SK-N-DZ (cell line): ENCODE results near the gene TRMT10A.
"Not testable (repeated sequence)": the region's sequence is repeated elsewhere in the genome, so short reads cannot be mapped to it uniquely, and the experiment has no call there.

Source experiments
- DNase-seq: peaks from one replicate; pipeline ENCODE4 v3.0.0-alpha.2; 2015; ENCODE audit warnings: low spot score

TRMT10A gene

GRCh38 chr4:99552872-99553271 lies 11.0 kb downstream of the TRMT10A start:
- DNase-seq, result no peak

GRCh38 chr4:99540277-99540939 lies 23.4 kb downstream of the TRMT10A start:
- no peak for DNase-seq

GRCh38 chr4:99537674-99538073 lies 26.2 kb downstream of the TRMT10A start:
- no peak for DNase-seq

- DNase-seq, result no peak
Measured at GRCh38 chr4:99536848-99537247, 27.0 kb downstream of the TRMT10A start.

GRCh38 chr4:99536271-99536670 lies 27.6 kb downstream of the TRMT10A start:
- DNase-seq, result peak; percentile 73

- not testable (repeated sequence) for DNase-seq
Measured at GRCh38 chr4:99534699-99535098, 29.1 kb downstream of the TRMT10A start.

GRCh38 chr4:99529956-99530355 lies 33.9 kb downstream of the TRMT10A start:
- DNase-seq, result no peak

GRCh38 chr4:99529228-99529627 lies 34.6 kb downstream of the TRMT10A start:
- no peak for DNase-seq

GRCh38 chr4:99518601-99519295 lies 45.1 kb downstream of the TRMT10A start:
- no peak for DNase-seq

- no peak for DNase-seq
Measured at GRCh38 chr4:99510721-99511120, 53.1 kb downstream of the TRMT10A start, which contains the start of gene C4orf17. C4orf17 (plus strand) TSS chr4:99511021; CDS start chr4:99513082, 2,061 bp downstream.

- no peak for DNase-seq
Measured at GRCh38 chr4:99507762-99508161, 56.1 kb downstream of the TRMT10A start.

- no peak for DNase-seq
Measured at GRCh38 chr4:99507349-99507748, 56.5 kb downstream of the TRMT10A start.

- no peak for DNase-seq
Measured at GRCh38 chr4:99506781-99507180, 57.1 kb downstream of the TRMT10A start.

GRCh38 chr4:99504804-99505502 lies 58.9 kb downstream of the TRMT10A start:
- DNase-seq, result no peak
